ENCODE data around the gene TLR4.

Gene TLR4

GRCh38 chr9:117720555-117720954, 16.4 kb downstream of the TLR4 start:
- no peak for DNase-seq (ENCODE audit: low read depth)
- TF ChIP-seq CTCF (conservative IDR thresholded peaks at IDR 0.05; ENCODE audit: low read depth, low read length): no peak
- H3K4me3 ChIP-seq (ENCODE audit: low read length): no peak overlapping the region

GRCh38 chr9:117720987-117721386, 16.8 kb downstream of the TLR4 start:
- H3K4me3 ChIP-seq (ENCODE audit: low read length): no peak overlapping the region
- TF ChIP-seq CTCF (conservative IDR thresholded peaks at IDR 0.05; ENCODE audit: low read depth, low read length): no peak
- no peak for DNase-seq (ENCODE audit: low read depth)

GRCh38 chr9:117722108-117722761, 18.0 kb downstream of the TLR4 start:
- H3K4me3 ChIP-seq (ENCODE audit: low read length): no peak overlapping the region
- no peak for TF ChIP-seq CTCF (conservative IDR thresholded peaks at IDR 0.05; ENCODE audit: low read depth, low read length)
- DNase-seq (ENCODE audit: low read depth): no peak

- no peak for TF ChIP-seq CTCF (conservative IDR thresholded peaks at IDR 0.05; ENCODE audit: low read depth, low read length)
- no peak overlapping the region for H3K4me3 ChIP-seq (ENCODE audit: low read length)
- no peak for DNase-seq (ENCODE audit: low read depth)
These were observed 19.9 kb downstream of the TLR4 start for GRCh38 chr9:117723986-117724625.

GRCh38 chr9:117725426-117725887, 21.3 kb downstream of the TLR4 start:
- no peak for DNase-seq (ENCODE audit: low read depth)
- TF ChIP-seq CTCF (conservative IDR thresholded peaks at IDR 0.05; ENCODE audit: low read depth, low read length): no peak
- H3K4me3 ChIP-seq (ENCODE audit: low read length): no peak overlapping the region

GRCh38 chr9:117729375-117729774, 25.2 kb downstream of the TLR4 start:
- H3K4me3 ChIP-seq (ENCODE audit: low read length): no peak overlapping the region
- no peak for DNase-seq (ENCODE audit: low read depth)
- TF ChIP-seq CTCF (conservative IDR thresholded peaks at IDR 0.05; ENCODE audit: low read depth, low read length): no peak

GRCh38 chr9:117732494-117732893, 28.3 kb downstream of the TLR4 start:
- no peak for DNase-seq (ENCODE audit: low read depth)

More at GRCh38 chr9:117732494-117732893, 28.3 kb downstream of the TLR4 start:
- H3K4me3 ChIP-seq (ENCODE audit: low read length): no peak overlapping the region
- no peak for TF ChIP-seq CTCF (conservative IDR thresholded peaks at IDR 0.05; ENCODE audit: low read depth, low read length)

Measured in retinal pigment epithelial cell (primary cell).